DMS153 treated with DMSO at 0.1 percent for 48 hours (cell line): ENCODE data around the gene CEP41.

Experiments used
- DNase-seq: peaks from one replicate; lab custom pipeline; 2025; ENCODE audit not compliant: unreplicated experiment; lab: John Stamatoyannopoulos, UW

Gene CEP41

DNA sequence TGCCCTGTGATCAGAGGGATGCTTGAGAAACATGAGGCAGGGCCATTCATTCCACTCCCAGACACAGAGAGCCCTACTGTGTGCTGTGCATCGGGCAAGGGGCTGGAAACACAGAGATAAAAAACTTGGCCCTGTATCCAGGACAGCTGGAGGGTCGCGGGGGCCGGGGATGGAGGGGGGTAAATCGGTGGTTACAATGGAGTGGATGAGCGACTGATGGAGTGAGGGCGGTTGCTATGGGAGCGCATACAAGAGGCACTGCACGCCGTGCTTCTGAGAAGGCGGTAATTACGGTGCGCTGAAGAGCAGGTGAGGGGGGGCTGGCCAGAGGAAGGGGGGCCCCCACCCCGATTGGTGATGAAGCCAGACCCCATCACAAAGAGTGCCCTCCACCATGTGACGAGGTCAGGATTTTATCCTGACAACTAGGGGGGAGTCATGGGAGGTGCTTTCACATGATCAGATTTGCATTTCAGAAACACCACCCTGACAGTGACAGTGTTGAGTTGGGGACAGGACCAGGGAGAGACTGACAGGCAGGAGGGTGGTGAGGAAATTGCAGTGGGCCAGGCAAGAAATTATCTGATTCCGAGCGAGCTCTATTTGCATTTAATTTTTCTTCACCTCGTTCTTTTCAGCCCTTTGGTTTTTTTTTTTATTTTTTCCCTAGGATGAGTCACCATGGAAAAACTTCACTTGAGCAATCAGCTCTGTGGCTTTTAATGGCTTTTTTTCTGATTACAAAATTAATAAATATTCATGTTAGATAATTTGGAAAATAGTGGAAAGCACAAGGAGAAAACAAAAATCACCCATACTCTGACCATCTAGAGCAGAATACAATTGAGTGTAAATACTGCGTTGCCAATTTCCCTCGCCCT lies 88.4 kb downstream of the CEP41 start:
- peak; percentile 49 for DNase-seq

GRCh38 chr7:130351791-130352090 lies 89.1 kb downstream of the CEP41 start:
- DNase-seq = no peak

DNA sequence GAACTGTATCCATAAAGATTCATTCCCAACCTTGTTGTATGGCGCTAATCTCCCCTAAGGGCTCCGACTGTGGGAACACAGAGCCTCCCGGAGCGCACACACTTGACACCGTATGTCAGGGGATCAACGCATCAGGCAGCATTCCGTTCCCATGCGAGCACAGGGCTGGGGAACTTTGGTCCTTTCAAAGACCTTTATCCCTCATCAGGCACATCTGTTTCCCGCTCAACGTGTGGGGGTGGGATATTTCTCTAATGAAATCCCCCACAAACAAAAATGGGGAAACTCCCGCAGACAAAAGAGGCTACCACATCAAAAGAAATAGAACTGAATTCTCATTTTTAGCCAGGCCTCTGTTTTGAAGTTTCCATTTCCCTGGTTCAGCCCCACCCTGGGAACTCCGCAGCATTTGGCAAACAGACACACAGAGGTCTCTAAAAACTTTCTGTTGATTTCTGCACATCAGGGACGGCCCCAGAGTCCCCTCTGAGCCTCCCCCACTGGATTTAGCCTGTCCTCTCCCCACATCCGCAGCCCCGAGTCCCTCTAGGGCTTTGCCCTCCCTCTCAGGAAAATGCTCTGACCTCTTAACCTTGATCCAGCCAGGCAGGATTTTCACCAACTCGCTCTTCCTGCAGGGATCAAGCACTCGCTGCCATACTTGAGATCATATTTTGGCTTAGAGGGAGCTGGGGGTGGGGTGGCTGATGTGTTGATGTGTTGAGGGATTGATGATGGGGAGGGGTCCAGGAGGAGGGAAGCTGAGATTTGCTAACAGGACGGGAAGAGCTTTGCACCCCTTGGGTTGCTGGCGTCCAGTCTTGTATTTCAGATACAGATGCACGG lies 89.6 kb downstream of the CEP41 start:
- DNase-seq = no peak

GRCh38 chr7:130349911-130350782 lies 90.7 kb downstream of the CEP41 start:
- no peak for DNase-seq

- DNase-seq = no peak
Observed at GRCh38 chr7:130346941-130347340, 93.9 kb downstream of the CEP41 start.

GRCh38 chr7:130346177-130346905 lies 94.5 kb downstream of the CEP41 start:
- DNase-seq = no peak

GRCh38 chr7:130345725-130346124 lies 95.1 kb downstream of the CEP41 start:
- no peak for DNase-seq

DNA sequence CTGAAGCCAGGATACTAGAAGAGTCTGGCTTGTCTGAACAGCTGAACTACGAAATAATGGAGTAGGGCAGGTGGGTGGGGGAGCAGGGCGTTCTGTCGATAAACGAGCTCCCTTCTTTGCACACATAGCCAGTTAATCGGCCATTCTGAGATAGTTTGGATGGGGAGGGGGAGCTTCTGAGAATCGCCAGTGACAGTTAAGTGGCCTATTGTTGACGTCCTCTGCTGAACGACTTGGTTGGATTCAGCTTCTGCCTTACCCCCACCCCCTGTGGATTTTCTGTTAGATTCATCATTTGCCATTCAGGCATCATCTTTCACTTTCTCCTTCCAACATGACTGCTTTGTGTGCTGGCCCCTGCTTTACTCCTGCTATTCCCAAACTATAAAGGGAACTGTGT lies 95.7 kb downstream of the CEP41 start:
- DNase-seq = no peak

DNA sequence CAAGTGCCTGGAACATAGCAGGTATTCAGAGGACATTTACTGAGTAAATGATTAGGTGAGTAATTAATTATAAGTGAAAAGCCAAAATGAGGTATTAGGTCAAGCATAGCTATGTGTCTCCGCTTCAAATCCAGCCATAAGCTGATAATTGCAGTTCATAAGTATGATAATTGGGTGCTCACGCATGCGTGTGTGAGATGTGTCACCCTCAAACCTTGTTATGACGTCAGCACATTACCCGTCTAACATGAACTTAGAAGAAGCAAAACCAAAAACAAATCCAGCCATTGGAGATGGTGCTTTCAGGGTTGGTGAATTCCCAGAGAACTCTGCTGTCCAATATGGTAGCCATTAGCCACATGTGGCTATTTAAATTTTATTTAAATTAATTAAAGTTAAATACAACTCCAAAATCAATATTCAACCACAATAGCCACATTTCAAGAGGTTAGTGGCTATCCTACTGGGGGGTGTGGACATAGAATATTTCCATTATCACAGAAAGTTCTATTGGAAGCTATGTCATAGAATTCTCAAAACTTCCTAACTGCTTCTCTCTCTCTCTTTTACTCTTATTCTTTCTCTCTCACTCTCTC lies 96.4 kb downstream of the CEP41 start, which contains the start of gene CPA5:
TSS of gene CPA5 (plus strand) at position 546 of the 596 bp plus-strand sequence. CDS start 1,670 bp downstream, outside the sequence.
- DNase-seq = no peak
